Neuron (in vitro differentiated cells): ENCODE results near the gene KCNIP1.

ENCODE experiments used
- H2AFZ ChIP-seq: one replicate; pipeline ENCODE4 v1.6.1; 2013; ENCODE audit warnings: low read depth, mild to moderate bottlenecking, inconsistent platforms, low read length, moderate library complexity
- H3K27me3 ChIP-seq: one replicate; pipeline ENCODE4 v1.6.1; 2013; ENCODE audit warnings: low read length; ENCODE audit not compliant: insufficient read depth
- H3K36me3 ChIP-seq: one replicate; pipeline ENCODE4 v1.6.1; 2013; ENCODE audit warnings: low read length; ENCODE audit not compliant: insufficient read depth
- H3K4me1 ChIP-seq: one replicate; pipeline ENCODE4 v1.6.1; 2013; ENCODE audit warnings: low read length; ENCODE audit not compliant: insufficient read depth
- H3K4me3 ChIP-seq: 2 replicates; pipeline ENCODE4 v1.5.1; 2013; ENCODE audit warnings: mild to moderate bottlenecking, low read length, moderate library complexity
- H3K9me3 ChIP-seq: one replicate; pipeline ENCODE4 v1.6.1; 2013; ENCODE audit warnings: low read length

KCNIP1 gene

DNA sequence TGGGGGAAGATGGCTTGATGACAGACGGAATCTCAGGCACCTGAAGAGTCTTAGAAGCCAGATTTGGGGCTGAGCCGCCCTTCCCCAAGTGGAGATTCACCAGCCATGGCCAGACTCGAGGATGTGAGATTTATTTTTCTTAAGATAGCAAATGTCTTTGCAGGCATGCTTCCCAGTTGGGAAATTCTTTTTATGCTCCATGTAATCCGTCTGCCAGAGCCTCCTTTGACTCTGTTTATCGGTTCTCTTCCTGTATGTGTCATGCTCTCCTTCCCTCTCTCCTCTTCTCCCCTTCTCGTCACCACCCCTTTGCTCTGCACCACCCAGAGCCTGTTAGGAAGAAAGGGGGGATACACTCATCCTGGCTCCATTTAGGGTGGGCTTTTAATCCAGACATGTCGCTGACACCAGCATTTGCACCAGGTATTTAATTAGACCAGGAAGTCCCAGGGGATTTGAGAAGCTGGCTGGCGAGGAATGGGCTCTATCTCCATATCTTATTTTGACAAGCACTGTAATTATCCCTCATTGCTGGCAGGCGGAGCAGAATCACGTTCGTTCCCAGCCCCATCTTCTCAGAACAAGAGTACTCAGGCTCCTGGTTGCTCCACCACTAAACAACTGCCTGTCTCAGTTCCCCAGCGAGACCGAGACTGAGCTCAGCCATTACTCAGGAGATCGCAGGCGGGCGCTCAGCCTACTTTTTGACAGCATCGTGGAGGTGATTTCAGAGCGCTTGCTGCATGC lies 50.9 kb downstream of the KCNIP1 start:
- Histone ChIP-seq H3K36me3 (no peaks in the 10 kb centered on the region), H2AFZ (no peak overlapping the region), H3K27me3 (no peaks in the 10 kb centered on the region), H3K9me3 (no peaks in the 10 kb centered on the region), H3K4me3 (no peak overlapping the region), H3K4me1 (no peaks in the 10 kb centered on the region)

DNA sequence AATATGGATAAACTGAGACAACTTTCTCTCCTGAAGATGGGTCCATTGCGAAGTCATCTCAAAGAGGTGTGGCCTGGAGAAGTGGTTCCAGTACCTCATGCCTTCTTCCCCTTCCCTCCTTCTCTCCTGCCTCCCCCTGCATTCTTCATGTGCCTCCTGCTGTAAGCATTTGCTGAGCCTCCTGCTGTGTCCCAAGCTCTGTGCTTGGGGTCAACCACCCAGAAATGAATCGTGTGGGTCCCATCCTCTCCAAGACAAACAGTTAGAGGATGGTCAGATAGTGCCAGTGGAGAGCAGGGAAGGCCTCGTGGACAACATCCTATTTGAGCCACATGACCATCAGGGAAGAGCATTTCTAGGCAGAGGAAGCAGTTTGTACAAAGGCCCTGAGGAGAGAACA lies 53.5 kb downstream of the KCNIP1 start:
- H3K27me3 ChIP-seq, result no peaks in the 10 kb centered on the region
- H3K36me3 ChIP-seq, result no peaks in the 10 kb centered on the region
- no peak overlapping the region for H3K4me3 ChIP-seq
- H3K4me1 ChIP-seq, result no peaks in the 10 kb centered on the region
- no peaks in the 10 kb centered on the region for H3K9me3 ChIP-seq
- no peak overlapping the region for H2AFZ ChIP-seq

DNA sequence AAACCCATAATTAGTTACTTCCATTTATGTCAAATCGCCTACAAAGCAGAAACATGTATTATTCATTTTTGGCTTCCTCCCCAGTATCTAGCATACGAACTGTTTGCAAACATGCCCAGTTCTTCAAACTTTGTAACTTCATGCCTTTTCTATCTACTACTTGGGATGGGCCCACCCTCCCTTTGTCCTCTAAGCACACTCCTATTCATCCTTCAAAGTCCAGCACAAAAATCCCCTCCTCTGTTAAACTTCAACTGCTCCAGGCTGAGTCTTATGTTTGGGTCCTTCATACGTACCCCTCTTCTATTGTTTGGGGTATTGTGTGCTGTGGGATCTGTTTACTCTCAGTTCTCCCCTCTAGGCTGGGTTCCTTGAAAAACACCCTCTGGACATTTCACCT lies 55.5 kb downstream of the KCNIP1 start:
- Histone ChIP-seq H3K9me3 (no peaks in the 10 kb centered on the region), H3K4me1 (no peaks in the 10 kb centered on the region), H3K27me3 (no peaks in the 10 kb centered on the region), H3K4me3 (no peak overlapping the region), H2AFZ (no peak overlapping the region), H3K36me3 (no peaks in the 10 kb centered on the region)

DNA sequence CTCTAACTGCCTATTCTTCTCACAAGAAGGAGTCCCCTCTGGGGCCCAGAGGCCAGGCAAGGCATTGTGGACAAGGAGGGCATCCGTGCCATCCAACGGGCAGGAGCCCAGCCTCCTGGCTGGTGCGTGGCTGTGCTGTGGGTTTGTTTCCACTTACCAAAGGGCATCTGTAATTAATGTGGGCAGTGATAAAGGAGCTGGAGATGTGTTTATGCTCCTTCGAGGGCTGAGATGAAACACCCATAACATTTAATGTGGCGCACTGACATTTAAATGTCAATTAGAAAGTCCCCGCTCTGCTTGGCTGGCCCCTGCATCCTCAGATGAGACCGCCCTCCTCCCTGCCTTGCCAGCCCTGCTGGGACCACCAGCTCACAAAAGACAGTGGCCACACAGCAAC lies 57.1 kb downstream of the KCNIP1 start:
- no peaks in the 10 kb centered on the region for H3K9me3 ChIP-seq
- no peak overlapping the region for H3K4me3 ChIP-seq
- no peak overlapping the region for H2AFZ ChIP-seq
- H3K36me3 ChIP-seq, result no peaks in the 10 kb centered on the region
- no peaks in the 10 kb centered on the region for H3K27me3 ChIP-seq
- H3K4me1 ChIP-seq, result peaks cover 3% of the 10 kb centered on the region

GRCh38 chr5:170562166-170562874 lies 58.5 kb downstream of the KCNIP1 start:
- Histone ChIP-seq H3K4me3 (no peak overlapping the region), H3K9me3 (no peaks in the 10 kb centered on the region)

GRCh38 chr5:170562875-170563228 lies 59.0 kb downstream of the KCNIP1 start:
- no peaks in the 10 kb centered on the region for H3K9me3 ChIP-seq
- no peaks in the 10 kb centered on the region for H3K27me3 ChIP-seq
- H3K4me3 ChIP-seq, result no peak overlapping the region
- peaks cover 3% of the 10 kb centered on the region for H3K4me1 ChIP-seq
- H2AFZ ChIP-seq, result no peak overlapping the region
- H3K36me3 ChIP-seq, result no peaks in the 10 kb centered on the region

More at GRCh38 chr5:170562166-170562874, 58.5 kb downstream of the KCNIP1 start:
- H3K27me3 ChIP-seq, result no peaks in the 10 kb centered on the region
- no peak overlapping the region for H2AFZ ChIP-seq
- H3K4me1 ChIP-seq, result peaks cover 3% of the 10 kb centered on the region
- no peaks in the 10 kb centered on the region for H3K36me3 ChIP-seq

- no peak overlapping the region for H3K4me3 ChIP-seq
- H3K27me3 ChIP-seq, result no peaks in the 10 kb centered on the region
- no peaks in the 10 kb centered on the region for H3K9me3 ChIP-seq
- H3K4me1 ChIP-seq, result peaks cover 3% of the 10 kb centered on the region
- no peak overlapping the region for H2AFZ ChIP-seq
- no peaks in the 10 kb centered on the region for H3K36me3 ChIP-seq
Measured at GRCh38 chr5:170563824-170564567, 60.2 kb downstream of the KCNIP1 start.

GRCh38 chr5:170565072-170565471 lies 61.3 kb downstream of the KCNIP1 start:
- Histone ChIP-seq H2AFZ (no peak overlapping the region), H3K36me3 (no peaks in the 10 kb centered on the region), H3K4me1 (peaks cover 3% of the 10 kb centered on the region), H3K4me3 (no peak overlapping the region), H3K27me3 (no peaks in the 10 kb centered on the region), H3K9me3 (no peaks in the 10 kb centered on the region)

GRCh38 chr5:170569101-170569500 lies 65.3 kb downstream of the KCNIP1 start:
- Histone ChIP-seq H3K9me3 (no peaks in the 10 kb centered on the region), H2AFZ (no peak overlapping the region), H3K36me3 (no peaks in the 10 kb centered on the region), H3K4me3 (no peak overlapping the region), H3K27me3 (no peaks in the 10 kb centered on the region), H3K4me1 (peaks cover 3% of the 10 kb centered on the region)

- Histone ChIP-seq H3K27me3 (no peaks in the 10 kb centered on the region), H3K4me3 (no peak overlapping the region), H3K36me3 (no peaks in the 10 kb centered on the region), H3K4me1 (no peaks in the 10 kb centered on the region), H3K9me3 (no peaks in the 10 kb centered on the region), H2AFZ (no peak overlapping the region)
Measured at GRCh38 chr5:170570476-170570875, 66.7 kb downstream of the KCNIP1 start.

DNA sequence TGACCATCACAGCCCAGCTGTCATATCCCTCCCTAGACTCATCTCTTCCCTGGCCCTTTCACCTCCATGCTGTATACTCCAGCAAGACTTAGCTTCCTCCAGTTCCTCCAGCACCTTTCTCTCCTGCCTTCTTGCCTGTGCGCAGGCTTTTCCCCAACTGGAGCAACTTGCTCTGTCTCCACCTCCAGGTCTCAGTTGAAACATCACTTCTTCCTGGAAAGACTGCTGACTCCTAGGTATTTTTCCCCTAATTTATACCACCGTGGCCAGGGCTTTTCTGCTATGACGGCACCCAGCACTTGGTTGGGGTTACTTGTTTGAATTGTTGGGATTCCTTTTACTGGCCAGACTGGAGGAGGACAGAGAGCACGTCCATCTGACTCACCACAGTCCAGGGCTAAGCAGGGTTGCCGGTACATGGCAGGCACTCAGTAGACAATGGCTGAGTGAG lies 67.5 kb downstream of the KCNIP1 start:
- no peak overlapping the region for H3K4me3 ChIP-seq
- no peak overlapping the region for H2AFZ ChIP-seq
- no peaks in the 10 kb centered on the region for H3K4me1 ChIP-seq
- H3K9me3 ChIP-seq, result no peaks in the 10 kb centered on the region
- H3K36me3 ChIP-seq, result no peaks in the 10 kb centered on the region
- no peaks in the 10 kb centered on the region for H3K27me3 ChIP-seq

- Histone ChIP-seq H3K9me3 (no peaks in the 10 kb centered on the region), H3K27me3 (no peaks in the 10 kb centered on the region), H2AFZ (no peak overlapping the region), H3K4me1 (no peaks in the 10 kb centered on the region), H3K4me3 (no peak overlapping the region), H3K36me3 (no peaks in the 10 kb centered on the region)
Measured at GRCh38 chr5:170571875-170572852, 68.3 kb downstream of the KCNIP1 start.
